T-helper 2 cell treated with Interferon-gamma antibody and Interleukin-4, amounts not matched to agents 5 μg/mL and 100 μg/mL, for 36 hours (primary cell): ENCODE data around the gene NOTCH4.
"Not testable (repeated sequence)": the region's sequence is repeated elsewhere in the genome, so short reads cannot be mapped to it uniquely, and the experiment has no call there.

Experiments
- DNase-seq: peaks from one replicate; pipeline ENCODE4 v3.0.0; 2021; ENCODE audit warnings: low spot score
- H3K27ac Mint-ChIP-seq: one replicate; pipeline ENCODE4 v1.8.0; 2021; ENCODE audit warnings: mild to moderate bottlenecking, mixed read lengths
- H3K27me3 Mint-ChIP-seq: one replicate; pipeline ENCODE4 v1.8.0; 2021; ENCODE audit warnings: low read depth, mixed read lengths
- H3K36me3 Mint-ChIP-seq: one replicate; pipeline ENCODE4 v1.8.0; 2021; ENCODE audit warnings: low read depth, mixed read lengths
- H3K4me1 Mint-ChIP-seq: one replicate; pipeline ENCODE4 v1.8.0; 2021; ENCODE audit warnings: low read depth, mixed read lengths
- H3K4me3 Mint-ChIP-seq: one replicate; pipeline ENCODE4 v1.8.0; 2022; ENCODE audit warnings: mild to moderate bottlenecking, moderate library complexity, mixed read lengths
- H3K9me3 Mint-ChIP-seq: one replicate; pipeline ENCODE4 v1.8.0; 2021; ENCODE audit warnings: mixed read lengths

NOTCH4 gene

DNA sequence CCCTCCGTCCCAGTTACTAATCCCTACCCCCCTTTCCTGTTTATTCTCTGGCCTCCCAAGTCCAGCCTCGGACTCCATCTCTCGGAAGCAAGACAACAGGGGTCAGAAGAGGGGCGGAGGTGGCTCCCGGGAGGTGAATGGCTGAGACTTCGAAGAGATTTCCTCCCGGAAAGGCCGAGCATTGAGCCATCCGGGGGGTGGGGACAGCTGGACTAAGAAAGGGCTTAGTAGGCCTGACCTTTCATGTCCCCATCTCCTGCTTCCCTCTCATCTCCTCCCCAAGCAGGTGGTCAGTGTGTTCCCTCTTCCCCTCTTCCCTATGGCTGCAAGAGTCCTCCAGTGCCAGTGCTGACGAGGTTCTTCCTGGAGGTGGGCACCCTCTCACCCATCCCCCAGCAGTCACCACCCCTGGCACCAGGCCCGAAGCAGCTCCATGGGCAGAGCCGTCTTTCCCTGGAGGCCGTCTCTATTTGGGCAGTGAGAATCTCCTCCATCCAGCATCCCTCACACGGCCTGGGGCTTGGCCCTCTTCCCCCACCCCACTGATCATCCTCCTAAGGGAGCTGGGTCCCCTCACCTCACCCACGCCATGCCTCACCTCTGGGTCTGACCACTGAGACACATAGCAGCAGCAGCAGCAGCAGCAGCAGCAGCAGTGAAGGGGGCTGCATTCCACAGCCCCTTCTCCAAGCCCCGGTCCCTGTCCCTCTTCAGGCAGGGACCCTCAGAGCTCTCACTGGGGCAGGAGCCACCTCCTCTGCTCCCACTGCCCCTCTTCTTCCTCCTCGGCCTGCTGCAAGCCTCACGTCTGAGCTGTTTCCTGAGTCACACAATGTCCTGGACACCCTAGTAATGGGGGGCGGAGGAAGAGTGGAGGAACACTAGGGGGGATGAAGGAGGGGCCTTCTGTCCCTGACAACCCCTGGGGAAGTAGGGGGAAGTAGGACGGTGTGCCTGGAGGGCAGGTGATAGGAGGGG lies at the start of gene NOTCH4:
TSS of gene NOTCH4 (minus strand) at position 810 of the 978 bp plus-strand sequence. CDS start at position 671, 139 bp downstream.
- H3K4me3 Mint-ChIP-seq: no peak within 1 kb of the TSS
- DNase-seq: no peak
- H3K9me3 Mint-ChIP-seq: no peaks in the 10 kb centered on the region
- no peak within 1 kb of the TSS for H3K27ac Mint-ChIP-seq
- no peaks in the 10 kb centered on the region for H3K36me3 Mint-ChIP-seq
- no peaks in the 10 kb centered on the region for H3K27me3 Mint-ChIP-seq
- no peaks in the 10 kb centered on the region for H3K4me1 Mint-ChIP-seq

- Mint-ChIP-seq H3K4me3 (peak overlapping the region; percentile 35), H3K36me3 (no peaks in the 10 kb centered on the region), H3K27ac (peak overlapping the region; percentile 4), H3K4me1 (peaks cover 25% of the 10 kb centered on the region), H3K9me3 (no peaks in the 10 kb centered on the region), H3K27me3 (peaks cover 16% of the 10 kb centered on the region)
- no peak for DNase-seq
These were observed 47.6 kb upstream of the NOTCH4 start for GRCh38 chr6:32271429-32271828.

DNA sequence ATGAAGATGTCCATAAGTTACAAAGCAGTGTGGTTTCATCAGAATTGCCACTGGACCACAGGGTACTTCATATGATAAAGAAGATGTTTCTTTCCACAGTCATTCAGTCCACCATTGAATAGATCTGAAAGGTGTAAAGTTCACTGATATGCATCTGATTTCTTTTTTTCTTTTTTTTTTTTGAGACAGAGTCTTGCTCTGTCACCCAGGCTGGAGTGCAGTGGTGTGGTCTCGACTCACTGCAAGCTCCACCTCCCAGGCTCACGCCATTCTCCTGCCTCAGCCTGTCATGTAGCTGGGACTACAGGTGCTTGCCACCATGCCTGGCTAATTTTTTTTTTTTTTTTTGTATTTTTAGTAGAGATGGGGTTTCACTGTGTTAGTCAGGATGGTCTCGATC lies 44.6 kb upstream of the NOTCH4 start:
- H3K4me3 Mint-ChIP-seq: not testable (repeated sequence)
- peaks cover 23% of the 10 kb centered on the region for H3K4me1 Mint-ChIP-seq

GRCh38 chr6:32267035-32267434 lies 43.2 kb upstream of the NOTCH4 start:
- no peaks in the 10 kb centered on the region for H3K36me3 Mint-ChIP-seq
- H3K27me3 Mint-ChIP-seq: peaks cover 9% of the 10 kb centered on the region
- DNase-seq: no peak
- H3K27ac Mint-ChIP-seq: no peak overlapping the region
- H3K9me3 Mint-ChIP-seq: no peaks in the 10 kb centered on the region
- H3K4me3 Mint-ChIP-seq: no peak overlapping the region
- peaks cover 11% of the 10 kb centered on the region for H3K4me1 Mint-ChIP-seq

More for the DNA sequence above, 44.6 kb upstream of the NOTCH4 start:
- not testable (repeated sequence) for H3K27ac Mint-ChIP-seq, H3K9me3 Mint-ChIP-seq, DNase-seq, H3K36me3 Mint-ChIP-seq
- H3K27me3 Mint-ChIP-seq: peaks cover 16% of the 10 kb centered on the region

DNA sequence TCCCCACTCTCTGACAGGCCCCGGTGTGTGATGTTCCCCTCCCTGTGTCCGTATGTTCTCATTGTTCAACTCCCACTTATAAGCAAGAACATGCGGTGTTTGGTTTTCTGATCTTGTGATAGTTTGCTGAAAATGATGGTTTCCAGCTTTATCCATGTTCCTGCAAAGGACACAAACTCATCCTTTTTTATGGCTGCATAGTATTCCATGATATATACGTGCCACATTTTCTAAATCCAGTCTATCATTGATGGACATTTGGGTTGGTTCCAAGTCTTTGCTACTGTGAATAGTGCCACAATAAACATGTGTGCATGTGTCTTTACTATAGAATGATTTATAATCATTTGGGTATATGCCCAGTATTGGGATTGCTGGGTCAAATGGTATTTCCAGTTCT lies 33.4 kb upstream of the NOTCH4 start:
- not testable (repeated sequence) for H3K9me3 Mint-ChIP-seq, H3K4me3 Mint-ChIP-seq, H3K36me3 Mint-ChIP-seq, H3K27ac Mint-ChIP-seq, DNase-seq
- peaks cover 13% of the 10 kb centered on the region for H3K4me1 Mint-ChIP-seq
- H3K27me3 Mint-ChIP-seq: peaks cover 59% of the 10 kb centered on the region

DNA sequence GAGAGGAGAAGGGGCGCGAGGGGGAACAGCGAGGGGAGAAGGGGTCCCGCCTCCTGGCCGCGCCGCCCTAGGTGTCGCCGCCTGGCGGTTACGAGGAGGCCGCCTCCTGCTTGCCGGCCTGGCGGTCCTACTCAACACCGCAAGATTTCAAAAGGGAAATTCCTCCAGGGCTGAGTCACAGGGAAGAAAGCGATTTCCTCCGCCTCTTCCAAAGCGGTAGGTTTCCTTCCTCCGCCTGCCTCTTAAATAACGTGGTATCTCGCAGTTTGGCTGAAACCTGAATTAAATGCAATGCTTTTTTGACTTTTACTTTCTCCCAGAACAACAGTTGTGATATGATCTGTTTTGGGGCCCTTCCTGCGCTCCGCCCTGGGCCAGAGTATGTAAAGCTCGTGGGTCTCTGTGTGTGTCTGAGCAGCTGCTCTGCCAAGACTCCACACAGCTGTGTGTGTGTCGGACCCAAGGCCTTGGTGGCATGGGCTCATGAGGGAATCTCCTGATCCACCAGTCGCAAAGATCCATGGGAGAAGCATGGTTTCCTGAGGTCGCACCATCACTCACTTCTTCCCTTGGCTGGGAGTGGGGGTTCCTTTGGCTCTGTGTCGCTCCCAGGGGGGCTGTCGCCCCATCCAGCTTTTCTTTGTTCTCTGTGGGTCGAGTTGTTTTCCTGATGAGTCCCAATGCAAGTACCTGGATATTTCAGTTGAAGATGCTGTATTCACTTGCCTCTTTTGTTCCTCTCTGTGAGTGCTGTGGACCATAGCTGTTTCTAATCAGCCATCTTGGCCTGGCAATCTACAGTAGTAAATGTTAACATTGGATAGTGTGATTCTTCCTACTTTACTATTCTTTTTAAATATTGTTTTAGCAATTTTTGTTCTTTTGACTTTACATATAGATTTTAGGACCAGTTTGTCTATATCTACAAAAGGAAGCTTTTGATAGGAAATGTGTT lies 31.6 kb upstream of the NOTCH4 start:
- H3K27me3 Mint-ChIP-seq: peaks cover 56% of the 10 kb centered on the region
- H3K4me1 Mint-ChIP-seq: peaks cover 15% of the 10 kb centered on the region
- no peaks in the 10 kb centered on the region for H3K9me3 Mint-ChIP-seq
- H3K27ac Mint-ChIP-seq: peak overlapping the region; percentile 47
- no peaks in the 10 kb centered on the region for H3K36me3 Mint-ChIP-seq
- peak; percentile 83 for DNase-seq
- H3K4me3 Mint-ChIP-seq: peak overlapping the region; percentile 49

- no peak overlapping the region for H3K27ac Mint-ChIP-seq
- H3K9me3 Mint-ChIP-seq: no peaks in the 10 kb centered on the region
These were observed 30.9 kb upstream of the NOTCH4 start for GRCh38 chr6:32254761-32255198.

GRCh38 chr6:32252331-32253009 lies 28.6 kb upstream of the NOTCH4 start:
- Mint-ChIP-seq H3K9me3 (no peaks in the 10 kb centered on the region), H3K27me3 (peaks cover 28% of the 10 kb centered on the region), H3K36me3 (no peaks in the 10 kb centered on the region), H3K27ac (no peak overlapping the region), H3K4me3 (no peak overlapping the region), H3K4me1 (peaks cover 15% of the 10 kb centered on the region)
- no peak for DNase-seq

More at GRCh38 chr6:32254761-32255198, 30.9 kb upstream of the NOTCH4 start:
- Mint-ChIP-seq H3K4me3 (peak overlapping the region; percentile 49), H3K36me3 (no peaks in the 10 kb centered on the region), H3K27me3 (peaks cover 49% of the 10 kb centered on the region), H3K4me1 (peaks cover 15% of the 10 kb centered on the region)
- no peak for DNase-seq

- no peak overlapping the region for H3K27ac Mint-ChIP-seq
- peaks cover 21% of the 10 kb centered on the region for H3K27me3 Mint-ChIP-seq
- no peaks in the 10 kb centered on the region for H3K9me3 Mint-ChIP-seq
- H3K4me3 Mint-ChIP-seq: no peak overlapping the region
- peaks cover 14% of the 10 kb centered on the region for H3K4me1 Mint-ChIP-seq
- DNase-seq: no peak
- H3K36me3 Mint-ChIP-seq: no peaks in the 10 kb centered on the region
These were observed 25.4 kb upstream of the NOTCH4 start for GRCh38 chr6:32249262-32249661.

DNA sequence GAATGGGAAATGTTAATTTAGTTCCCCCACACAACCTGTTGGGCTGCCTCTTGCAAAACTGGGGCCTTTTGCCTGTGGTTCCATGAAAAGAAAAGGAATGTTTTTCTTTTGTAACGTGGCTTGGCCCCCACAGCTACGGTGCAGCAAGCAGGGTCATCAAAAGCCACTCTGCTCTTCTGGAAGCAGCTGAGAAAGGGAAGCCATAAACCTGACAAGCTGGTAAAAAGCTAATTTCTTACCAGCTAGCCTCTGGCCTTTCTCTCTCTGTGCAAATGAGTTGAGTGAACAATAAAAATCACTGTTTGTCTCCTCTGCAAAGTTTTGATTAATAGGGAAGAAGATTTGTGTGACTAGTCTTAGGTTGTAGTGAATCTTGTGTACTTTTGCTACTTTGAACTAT lies 23.5 kb upstream of the NOTCH4 start:
- no peaks in the 10 kb centered on the region for H3K36me3 Mint-ChIP-seq
- no peak overlapping the region for H3K27ac Mint-ChIP-seq
- H3K27me3 Mint-ChIP-seq: peaks cover 16% of the 10 kb centered on the region

DNA sequence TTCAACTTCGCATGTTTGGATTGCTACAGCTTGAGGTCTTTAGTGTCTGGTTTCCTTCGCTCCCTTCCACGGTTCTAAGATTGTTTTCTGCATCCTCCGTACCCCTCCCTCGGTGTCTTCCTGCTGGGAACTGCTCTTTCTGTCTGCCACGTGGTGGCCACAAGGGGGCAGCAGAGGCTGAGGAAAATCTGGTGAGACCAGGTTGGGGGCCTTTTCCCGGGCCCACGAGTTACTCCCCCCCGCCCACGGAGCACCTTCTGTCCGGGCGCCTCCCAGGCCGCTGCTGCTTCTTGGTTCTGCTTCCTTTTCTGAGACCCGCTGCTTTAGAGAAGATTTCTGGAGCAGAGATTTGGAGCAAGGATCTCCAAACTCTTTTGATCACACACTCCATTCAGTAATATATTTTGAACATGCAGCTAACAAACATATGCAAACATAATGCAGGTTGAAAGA lies 21.1 kb upstream of the NOTCH4 start:
- H3K9me3 Mint-ChIP-seq: no peaks in the 10 kb centered on the region
- no peaks in the 10 kb centered on the region for H3K36me3 Mint-ChIP-seq
- H3K27me3 Mint-ChIP-seq: peaks cover 16% of the 10 kb centered on the region
- peak overlapping the region; percentile 58 for H3K4me3 Mint-ChIP-seq
- peak overlapping the region; percentile 6 for H3K27ac Mint-ChIP-seq
- H3K4me1 Mint-ChIP-seq: peaks cover 18% of the 10 kb centered on the region
- DNase-seq: peak; percentile 50

More for the DNA sequence above, 23.5 kb upstream of the NOTCH4 start:
- Mint-ChIP-seq H3K4me1 (peaks cover 8% of the 10 kb centered on the region), H3K9me3 (no peaks in the 10 kb centered on the region), H3K4me3 (no peak overlapping the region)
- no peak for DNase-seq

DNA sequence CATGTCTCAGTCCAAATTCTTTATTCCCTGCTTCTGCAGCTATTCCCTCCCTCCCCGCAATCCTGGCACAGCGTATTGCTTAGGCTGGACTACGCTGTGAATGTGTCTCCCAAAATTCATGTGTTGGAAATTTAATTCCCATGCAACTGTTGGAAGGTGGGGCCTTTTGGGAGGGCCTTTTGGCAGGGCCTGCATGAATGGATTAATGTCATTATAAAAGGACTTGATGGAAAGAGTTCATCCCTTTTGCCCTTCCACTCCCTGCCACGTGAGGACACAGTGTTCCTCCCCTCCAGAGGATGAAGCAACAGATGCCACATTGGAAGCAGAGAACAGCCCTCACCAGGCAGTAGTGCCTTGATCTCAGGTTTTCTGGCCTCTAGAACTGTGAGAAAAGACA lies 20.4 kb upstream of the NOTCH4 start:
- no peak overlapping the region for H3K27ac Mint-ChIP-seq
- H3K36me3 Mint-ChIP-seq: no peaks in the 10 kb centered on the region
- H3K9me3 Mint-ChIP-seq: no peaks in the 10 kb centered on the region
- H3K27me3 Mint-ChIP-seq: peaks cover 18% of the 10 kb centered on the region
- H3K4me1 Mint-ChIP-seq: peaks cover 20% of the 10 kb centered on the region
- DNase-seq: no peak
- no peak overlapping the region for H3K4me3 Mint-ChIP-seq

GRCh38 chr6:32242318-32242813 lies 18.5 kb upstream of the NOTCH4 start:
- peaks cover 20% of the 10 kb centered on the region for H3K4me1 Mint-ChIP-seq
- not testable (repeated sequence) for H3K27ac Mint-ChIP-seq, H3K36me3 Mint-ChIP-seq, DNase-seq, H3K4me3 Mint-ChIP-seq, H3K9me3 Mint-ChIP-seq
- H3K27me3 Mint-ChIP-seq: peaks cover 18% of the 10 kb centered on the region
